ENCODE data around the gene TTC21A. TPM values are rescaled to one million over a fixed set of nuclear protein-coding genes. Genes with fewer than 3 reads are reported as not detected.

Gene TTC21A
- total and polyA plus RNA-seq, 10 of the 15 experiments (the other 5 are each of a cell fraction or from before 2014, with no cell fraction given): 0.62 to 3.2 (median 1.2) TPM

GRCh38 chr3:39153977-39154279, 46.4 kb downstream of the TTC21A start (continued):
- TF ChIP-seq, protein P1, sequence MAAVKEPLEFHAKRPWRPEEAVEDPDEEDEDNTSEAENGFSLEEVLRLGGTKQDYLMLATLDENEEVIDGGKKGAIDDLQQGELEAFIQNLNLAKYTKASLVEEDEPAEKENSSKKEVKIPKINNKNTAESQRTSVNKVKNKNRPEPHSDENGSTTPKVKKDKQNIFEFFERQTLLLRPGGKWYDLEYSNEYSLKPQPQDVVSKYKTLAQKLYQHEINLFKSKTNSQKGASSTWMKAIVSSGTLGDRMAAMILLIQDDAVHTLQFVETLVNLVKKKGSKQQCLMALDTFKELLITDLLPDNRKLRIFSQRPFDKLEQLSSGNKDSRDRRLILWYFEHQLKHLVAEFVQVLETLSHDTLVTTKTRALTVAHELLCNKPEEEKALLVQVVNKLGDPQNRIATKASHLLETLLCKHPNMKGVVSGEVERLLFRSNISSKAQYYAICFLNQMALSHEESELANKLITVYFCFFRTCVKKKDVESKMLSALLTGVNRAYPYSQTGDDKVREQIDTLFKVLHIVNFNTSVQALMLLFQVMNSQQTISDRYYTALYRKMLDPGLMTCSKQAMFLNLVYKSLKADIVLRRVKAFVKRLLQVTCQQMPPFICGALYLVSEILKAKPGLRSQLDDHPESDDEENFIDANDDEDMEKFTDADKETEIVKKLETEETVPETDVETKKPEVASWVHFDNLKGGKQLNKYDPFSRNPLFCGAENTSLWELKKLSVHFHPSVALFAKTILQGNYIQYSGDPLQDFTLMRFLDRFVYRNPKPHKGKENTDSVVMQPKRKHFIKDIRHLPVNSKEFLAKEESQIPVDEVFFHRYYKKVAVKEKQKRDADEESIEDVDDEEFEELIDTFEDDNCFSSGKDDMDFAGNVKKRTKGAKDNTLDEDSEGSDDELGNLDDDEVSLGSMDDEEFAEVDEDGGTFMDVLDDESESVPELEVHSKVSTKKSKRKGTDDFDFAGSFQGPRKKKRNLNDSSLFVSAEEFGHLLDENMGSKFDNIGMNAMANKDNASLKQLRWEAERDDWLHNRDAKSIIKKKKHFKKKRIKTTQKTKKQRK (IDR thresholded peaks at IDR 0.05; ENCODE audit: low read depth, low read length): no peak
- TF ChIP-seq IRF4 (IDR thresholded peaks at IDR 0.05; ENCODE audit: low read depth, low read length): no peak

DNA sequence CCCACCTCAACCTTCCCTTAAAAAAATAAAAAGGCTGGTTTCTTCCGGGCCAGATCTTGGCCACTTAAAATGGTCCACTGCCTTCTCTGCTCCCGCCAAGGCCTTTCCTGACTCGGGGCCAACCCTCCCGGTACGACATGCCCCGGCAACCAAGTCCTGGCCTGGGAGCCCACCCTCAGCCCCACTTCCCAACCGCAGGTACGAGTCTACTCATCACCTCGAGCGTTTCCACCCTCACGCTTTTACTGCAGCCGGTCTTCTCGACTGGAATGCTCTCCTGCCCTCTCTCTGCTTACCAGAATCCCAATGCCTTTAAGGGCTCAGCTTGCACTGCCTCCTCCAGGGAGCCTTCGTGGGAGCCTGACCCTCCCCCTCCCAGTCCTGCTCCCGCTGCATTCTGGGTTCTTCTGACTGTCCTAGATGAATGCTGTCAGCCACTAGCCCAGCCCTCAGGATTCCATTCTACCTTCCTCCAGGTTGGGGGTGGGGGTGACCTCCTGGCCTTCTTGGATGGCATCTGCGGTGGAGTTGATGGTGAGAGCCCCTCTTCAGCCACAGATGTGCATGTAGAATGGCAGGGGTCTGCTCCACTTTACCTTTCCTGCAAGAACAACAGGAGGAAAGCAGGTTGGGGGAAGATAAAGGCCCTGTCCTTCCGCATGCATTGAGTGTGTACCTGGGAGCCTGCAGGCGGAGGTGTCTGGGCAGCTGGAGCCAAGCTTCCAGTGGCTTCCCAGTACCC, 47.0 kb downstream of the TTC21A start:
- H3K27ac ChIP-seq (ENCODE audit: control insufficient read depth, insufficient read depth): no peak overlapping the region
- WGBS (ENCODE audit: insufficient coverage, insufficient replicate concordance, low lambda C conversion rate, missing lambda C conversion rate): 84% methylated on average over 18 of the region's 18 CpGs
- in situ Hi-C loops (cut with MboI): no loop called here
- intact Hi-C loops (cut with micrococcal nuclease; ENCODE audit: unreplicated experiment): no loop called here
- H3K36me3 ChIP-seq (ENCODE audit: control insufficient read depth in 2 of 2, insufficient read depth in 2 of 2, low read length in 1 of 2): no peaks in the 10 kb centered on the region
- no peaks in the 10 kb centered on the region for H3K27me3 ChIP-seq (replicated peaks in 1 of 2; ENCODE audit: control insufficient read depth in 2 of 2, insufficient read depth in 2 of 2, low read length in 1 of 2)
- no TSS peak for BruUV-seq (replicated peaks)
- FAIRE-seq (no peak), DNase-seq (ENCODE audit: low read depth, low spot score) (no peak), ATAC-seq (no peak)
- no peaks in the 10 kb centered on the region for H4K20me1 ChIP-seq (ENCODE audit: control insufficient read depth, insufficient read depth)
- RAD21 ChIA-PET (ENCODE audit: unreplicated experiment): interaction anchor here (1.0 kb wide), 1 partner anchor 24 kb away, joined by 3 read pairs; no protein-coding TSS in a partner anchor
- H3K4me1 ChIP-seq (ENCODE audit: control insufficient read depth, insufficient read depth, low read length): peaks cover 12% of the 10 kb centered on the region
- H3K9me3 ChIP-seq (replicated peaks; ENCODE audit: control insufficient read depth, insufficient read depth, low read length): no peaks in the 10 kb centered on the region
- POLR2A ChIA-PET: no interaction called here
- no peak overlapping the region for H2AFZ ChIP-seq (ENCODE audit: control insufficient read depth, low read depth, low read length)
- 0 out of 2 replicates have a peak, but pooled peaks have one; percentile 9 for TF ChIP-seq IKZF1 (conservative IDR thresholded peaks at IDR 0.05)
- no peak for TF ChIP-seq NBN (IDR thresholded peaks at IDR 0.05)
- peaks cover 38% of the 10 kb centered on the region for H3K79me2 ChIP-seq (ENCODE audit: control insufficient read depth, insufficient read depth, low read length)
- H3K4me3 ChIP-seq: no peak overlapping the region
- SMC1A ChIA-PET (ENCODE audit: uncharacterized antibody, unreplicated experiment): interaction anchor here (0.9 kb wide), 1 partner anchor 23 kb away, joined by 3 read pairs; no protein-coding TSS in a partner anchor
- H3K9ac ChIP-seq (ENCODE audit: control insufficient read depth, insufficient read depth, low read length): no peak overlapping the region
- CTCF ChIA-PET: interaction anchor here (1.0 kb wide), 1 partner anchor 24 kb away, joined by 3 read pairs; no protein-coding TSS in a partner anchor
- H3K4me2 ChIP-seq (ENCODE audit: control insufficient read depth, insufficient read depth): no peak overlapping the region
